ENCODE results near the gene NCF2. TPM values are rescaled to one million over a fixed set of nuclear protein-coding genes. Genes with fewer than 3 reads are reported as not detected.

The NCF2 gene
- total and polyA plus RNA-seq, 5 experiments from 2014 or later, result 0.91 to 3.4 (median 1.1) TPM; not detected in 1

Other genes with a start within 250 kb of the NCF2 start
- gene NMNAT2, start 172.1 kb downstream of the NCF2 start, total RNA-seq, result not detected
- not detected for gene NMNAT2, start 172.1 kb downstream of the NCF2 start, polyA plus RNA-seq
- 10 to 100 TPM; 59.5 to 60.0 TPM for gene SMG7, start 118.0 kb downstream of the NCF2 start, total RNA-seq
- 10 to 100 TPM; 14.8 to 29.2 (median 27.1) TPM for gene SMG7, start 118.0 kb downstream of the NCF2 start, polyA plus RNA-seq
- gene ARPC5, start 45.3 kb upstream of the NCF2 start, total RNA-seq, result 100 to 1,000 TPM in 1 of 2 experiments, 10 to 100 TPM in 1; 99.6 to 102 TPM
- 100 to 1,000 TPM; 400 to 556 (median 509) TPM for gene ARPC5, start 45.3 kb upstream of the NCF2 start, polyA plus RNA-seq
- not detected for gene APOBEC4, start 62.9 kb upstream of the NCF2 start, total RNA-seq
- gene APOBEC4, start 62.9 kb upstream of the NCF2 start, polyA plus RNA-seq, result not detected
- gene RGL1, start 214.7 kb upstream of the NCF2 start, total RNA-seq, result 1 to 10 TPM; 1.9 to 2.1 TPM
- gene RGL1, start 214.7 kb upstream of the NCF2 start, polyA plus RNA-seq, result 1 to 10 TPM; 1.1 to 1.8 (median 1.4) TPM